Upper lobe of right lung (tissue), 1 donor: ENCODE data around the gene LHX3. TPM values are rescaled to one million over a fixed set of nuclear protein-coding genes. Genes with fewer than 3 reads are reported as not detected.

Experiments
- ATAC-seq: fragments of 200-7000 bp; cut with Tn5 transposase; one replicate; pipeline ENCODE4 v1.9.1; 2020; ENCODE audit warnings: mild to moderate bottlenecking, moderate library complexity
- DNase-seq: peaks from one replicate; pipeline ENCODE4 v3.0.0-alpha.2; 2020
- H3K27ac ChIP-seq: fragments of 200-600 bp; one replicate; pipeline ENCODE4 v1.8.0; 2022
- H3K27me3 ChIP-seq: fragments of 200-600 bp; one replicate; pipeline ENCODE4 v1.8.0; 2022; ENCODE audit warnings: mild to moderate bottlenecking
- H3K36me3 ChIP-seq: fragments of 200-600 bp; one replicate; pipeline ENCODE4 v1.8.0; 2022
- H3K4me1 ChIP-seq: fragments of 200-600 bp; one replicate; pipeline ENCODE4 v1.8.0; 2022
- H3K4me3 ChIP-seq: fragments of 200-600 bp; one replicate; pipeline ENCODE4 v1.8.0; 2022; ENCODE audit warnings: mild to moderate bottlenecking
- H3K9me3 ChIP-seq: fragments of 200-600 bp; one replicate; pipeline ENCODE4 v1.8.0; 2022
- CTCF ChIP-seq: fragments of 200-600 bp; IDR thresholded peaks from one replicate; pipeline ENCODE4 v1.8.0; 2022; ENCODE audit warnings: antibody characterized with exemption
- intact Hi-C: fragments of 100-400 bp; cut with DNase I; formaldehyde crosslinking; loops from one replicate; pipeline ENCODE4 v1.11.0; 2022
- total RNA-seq: library from RNA; stranded (reverse); fragmentation: NEBNext Ultra II Directional; extraction: Animal tissue kit (Norgen Biotek cat#: 25700); gene quantifications from one replicate; pipeline ENCODE4 v1.2.1, GENCODE V29; 2021
- donor health status: DM: no; HTN: yes; CAD: no; lungs with severe emphysema.

Gene LHX3
- total RNA-seq, 1 donor from 2014 or later = not detected

- intact Hi-C loops = loop anchor here (10.0 kb wide), 1 partner anchor 113 kb away; no protein-coding TSS in a partner anchor
- Histone ChIP-seq H3K4me1 (no peaks in the 10 kb centered on the region), H3K27me3 (peaks cover 40% of the 10 kb centered on the region)
Measured at GRCh38 chr9:136171801-136172411, 33.0 kb downstream of the LHX3 start.

GRCh38 chr9:136171009-136171800 lies 33.7 kb downstream of the LHX3 start:
- Histone ChIP-seq H3K27ac (no peak overlapping the region), H3K4me1 (no peaks in the 10 kb centered on the region), H3K4me3 (no peak overlapping the region), H3K27me3 (peaks cover 40% of the 10 kb centered on the region), H3K36me3 (no peaks in the 10 kb centered on the region), H3K9me3 (no peaks in the 10 kb centered on the region)
- DNase-seq (no peak), ATAC-seq (peak; percentile 4)
- intact Hi-C loops = loop anchor here (10.0 kb wide), 1 partner anchor 114 kb away; no protein-coding TSS in a partner anchor
- no peak for TF ChIP-seq CTCF

More at GRCh38 chr9:136171801-136172411, 33.0 kb downstream of the LHX3 start:
- H3K9me3 ChIP-seq = no peaks in the 10 kb centered on the region
- no peak overlapping the region for H3K27ac ChIP-seq
- DNase-seq (no peak), ATAC-seq (no peak)
- no peak overlapping the region for H3K4me3 ChIP-seq
- TF ChIP-seq CTCF = no peak
- H3K36me3 ChIP-seq = no peaks in the 10 kb centered on the region

GRCh38 chr9:136170006-136170901 lies 34.7 kb downstream of the LHX3 start:
- DNase-seq (no peak), ATAC-seq (peak; percentile 65)

GRCh38 chr9:136169495-136169894 lies 35.4 kb downstream of the LHX3 start:
- no peak overlapping the region for H3K27ac ChIP-seq
- H3K36me3 ChIP-seq = no peaks in the 10 kb centered on the region
- no peak for DNase-seq
- H3K9me3 ChIP-seq = no peaks in the 10 kb centered on the region
- TF ChIP-seq CTCF = no peak
- H3K4me1 ChIP-seq = no peaks in the 10 kb centered on the region
- no peak for ATAC-seq
- H3K4me3 ChIP-seq = no peak overlapping the region
- intact Hi-C loops = no loop called here
- peaks cover 40% of the 10 kb centered on the region for H3K27me3 ChIP-seq

More at GRCh38 chr9:136170006-136170901, 34.7 kb downstream of the LHX3 start:
- Histone ChIP-seq H3K36me3 (no peaks in the 10 kb centered on the region), H3K27me3 (peaks cover 40% of the 10 kb centered on the region), H3K4me1 (no peaks in the 10 kb centered on the region), H3K4me3 (no peak overlapping the region), H3K27ac (no peak overlapping the region), H3K9me3 (no peaks in the 10 kb centered on the region)
- intact Hi-C loops = loop anchor here (10.0 kb wide), 1 partner anchor 115 kb away; no protein-coding TSS in a partner anchor
- TF ChIP-seq CTCF = peak; percentile 52

GRCh38 chr9:136163248-136163850 lies 41.6 kb downstream of the LHX3 start:
- ATAC-seq = no peak
- Histone ChIP-seq H3K4me3 (no peak overlapping the region), H3K27ac (no peak overlapping the region), H3K36me3 (no peaks in the 10 kb centered on the region), H3K4me1 (no peaks in the 10 kb centered on the region), H3K27me3 (peaks cover 11% of the 10 kb centered on the region), H3K9me3 (no peaks in the 10 kb centered on the region)
- intact Hi-C loops = no loop called here
- no peak for TF ChIP-seq CTCF
- DNase-seq = no peak
